Nephron progenitor cell (in vitro differentiated cells): ENCODE data around the gene CFAP54.

Experiments
- DNase-seq: peaks from one replicate; pipeline ENCODE4 v3.0.0; 2021
- H3K27ac Mint-ChIP-seq: 2 replicates; pipeline ENCODE4 v1.8.0; 2021; ENCODE audit warnings: mild to moderate bottlenecking, moderate library complexity, mixed read lengths
- H3K27me3 Mint-ChIP-seq: 2 replicates; pipeline ENCODE4 v1.8.0; 2021; ENCODE audit warnings: mild to moderate bottlenecking, low read depth, mixed read lengths; ENCODE audit not compliant: poor library complexity
- H3K36me3 Mint-ChIP-seq: 2 replicates; pipeline ENCODE4 v1.8.0; 2021; ENCODE audit warnings: low read depth, mixed read lengths
- H3K4me1 Mint-ChIP-seq: 2 replicates; pipeline ENCODE4 v1.8.0; 2021; ENCODE audit warnings: mixed read lengths
- H3K4me3 Mint-ChIP-seq: 2 replicates; pipeline ENCODE4 v1.8.0; 2021; ENCODE audit warnings: mild to moderate bottlenecking, moderate library complexity, mixed read lengths
- H3K9me3 Mint-ChIP-seq: 2 replicates; pipeline ENCODE4 v1.8.0; 2021; ENCODE audit warnings: mild to moderate bottlenecking, moderate library complexity, mixed read lengths
- CTCF ChIP-seq: fragments of 200-600 bp; sonication (generic); IDR thresholded peaks from 2 replicates; pipeline ENCODE4 v1.5.0; 2021; ENCODE audit warnings: antibody characterized with exemption

Gene CFAP54

GRCh38 chr12:96501908-96502307, 12.5 kb downstream of the CFAP54 start:
- Mint-ChIP-seq H3K9me3 (no peaks in the 10 kb centered on the region), H3K27me3 (peaks cover 13% of the 10 kb centered on the region), H3K4me3 (no peak overlapping the region), H3K36me3 (no peaks in the 10 kb centered on the region), H3K27ac (no peak overlapping the region), H3K4me1 (no peaks in the 10 kb centered on the region)
- no peak for DNase-seq
- TF ChIP-seq CTCF = no peak

- TF ChIP-seq CTCF = no peak
- H3K27me3 Mint-ChIP-seq = peaks cover 13% of the 10 kb centered on the region
- no peak overlapping the region for H3K27ac Mint-ChIP-seq
- no peak for DNase-seq
- H3K9me3 Mint-ChIP-seq = no peaks in the 10 kb centered on the region
- H3K4me1 Mint-ChIP-seq = no peaks in the 10 kb centered on the region
- H3K36me3 Mint-ChIP-seq = no peaks in the 10 kb centered on the region
- no peak overlapping the region for H3K4me3 Mint-ChIP-seq
Observed at GRCh38 chr12:96502477-96502876, 13.1 kb downstream of the CFAP54 start.

- DNase-seq = no peak
- H3K9me3 Mint-ChIP-seq = no peaks in the 10 kb centered on the region
- no peak overlapping the region for H3K27ac Mint-ChIP-seq
- H3K36me3 Mint-ChIP-seq = no peaks in the 10 kb centered on the region
- no peak for TF ChIP-seq CTCF
- H3K4me3 Mint-ChIP-seq = no peak overlapping the region
- H3K27me3 Mint-ChIP-seq = peaks cover 13% of the 10 kb centered on the region
- no peaks in the 10 kb centered on the region for H3K4me1 Mint-ChIP-seq
Observed at GRCh38 chr12:96502949-96503532, 13.7 kb downstream of the CFAP54 start.

GRCh38 chr12:96503976-96504375, 14.6 kb downstream of the CFAP54 start:
- Mint-ChIP-seq H3K4me1 (no peaks in the 10 kb centered on the region), H3K9me3 (no peaks in the 10 kb centered on the region), H3K4me3 (no peak overlapping the region), H3K36me3 (no peaks in the 10 kb centered on the region), H3K27ac (no peak overlapping the region), H3K27me3 (peaks cover 13% of the 10 kb centered on the region)
- DNase-seq = no peak
- TF ChIP-seq CTCF = no peak

GRCh38 chr12:96506776-96507175, 17.4 kb downstream of the CFAP54 start:
- TF ChIP-seq CTCF = no peak
- Mint-ChIP-seq H3K9me3 (no peaks in the 10 kb centered on the region), H3K4me3 (no peak overlapping the region), H3K27me3 (peaks cover 13% of the 10 kb centered on the region), H3K36me3 (no peaks in the 10 kb centered on the region), H3K4me1 (no peaks in the 10 kb centered on the region), H3K27ac (no peak overlapping the region)
- no peak for DNase-seq

GRCh38 chr12:96510306-96510764, 21.0 kb downstream of the CFAP54 start:
- Mint-ChIP-seq H3K4me1 (peaks cover 8% of the 10 kb centered on the region), H3K4me3 (no peak overlapping the region), H3K36me3 (no peaks in the 10 kb centered on the region), H3K27ac (no peak overlapping the region), H3K9me3 (no peaks in the 10 kb centered on the region), H3K27me3 (peaks cover 5% of the 10 kb centered on the region)
- no peak for TF ChIP-seq CTCF
- no peak for DNase-seq
